ENCODE data around the gene FASTKD2. TPM values are rescaled to one million over a fixed set of nuclear protein-coding genes. Genes with fewer than 3 reads are reported as not detected.

FASTKD2 gene
- polyA plus RNA-seq, 3 donors, result 10.2 to 12.7 (median 11.3) TPM

GRCh38 chr2:206728277-206729199 is 36.9 kb upstream of the FASTKD2 start:
- peaks cover 0 to 6% (median 3%) of the 10 kb centered on the region in 3 donors for H3K27me3 Mint-ChIP-seq (ENCODE audit: low read depth in 3 of 3)

GRCh38 chr2:206733341-206733740 is 32.1 kb upstream of the FASTKD2 start:
- H3K9me3 ChIP-seq (replicated peaks in 1 of 2; ENCODE audit: control insufficient read depth in 1 of 2, insufficient read depth in 1 of 2, low read length in 2 of 2), result no peaks in the 10 kb centered on the region
- no peak overlapping the region for H3K4me3 ChIP-seq (replicated peaks in 1 of 3; ENCODE audit: low read depth in 2 of 3, low read length in 3 of 3)
- Mint-ChIP-seq H3K36me3 (no peaks in the 10 kb centered on the region), H3K4me3 (no peak overlapping the region), H3K27me3 (ENCODE audit: low read depth in 3 of 3) (peaks cover 0 to 4% (median 2%) of the 10 kb centered on the region in 3 donors), H3K9me3 (peaks cover 0 to 3% (median 0%) of the 10 kb centered on the region in 7 donors), H3K27ac (no peak overlapping the region), H3K4me1 (no peaks in the 10 kb centered on the region)
- intact Hi-C loops (cut with micrococcal nuclease), result no loop called here
- H3K27me3 ChIP-seq (ENCODE audit: control insufficient read depth in 2 of 2, insufficient read depth in 2 of 2, low read length in 2 of 2), result no peaks in the 10 kb centered on the region
- H3K4me2 ChIP-seq (replicated peaks; ENCODE audit: extremely low read depth, low read length, poor library complexity, severe bottlenecking), result no peak overlapping the region
- no peak overlapping the region for H2AFZ ChIP-seq (ENCODE audit: insufficient read depth, low read depth, low read length, poor library complexity, severe bottlenecking)
- no peaks in the 10 kb centered on the region for H3K79me2 ChIP-seq (ENCODE audit: insufficient read depth, low read length)
- no peaks in the 10 kb centered on the region for H3K4me1 ChIP-seq (ENCODE audit: control insufficient read depth in 1 of 2, insufficient read depth in 2 of 2, low read length in 2 of 2)
- 78% methylated on average over 1 of the region's 2 CpGs for WGBS (ENCODE audit: insufficient coverage)
- H4K20me1 ChIP-seq (ENCODE audit: insufficient read depth, low read length), result no peaks in the 10 kb centered on the region
- no peaks in the 10 kb centered on the region for H3K36me3 ChIP-seq (replicated peaks in 1 of 2; ENCODE audit: control insufficient read depth in 1 of 2, insufficient read depth in 2 of 2, low read length in 2 of 2)
- no peak for TF ChIP-seq CTCF (IDR thresholded peaks at IDR 0.05)
- no peak overlapping the region for H3K9ac ChIP-seq (ENCODE audit: insufficient read depth, low read length, poor library complexity, severe bottlenecking)
- no peak overlapping the region for H3K27ac ChIP-seq (ENCODE audit: low read depth in 1 of 2, low read length in 2 of 2)
- DNase-seq, result no peak

More at GRCh38 chr2:206728277-206729199, 36.9 kb upstream of the FASTKD2 start:
- H4K20me1 ChIP-seq (ENCODE audit: insufficient read depth, low read length), result no peaks in the 10 kb centered on the region
- H2AFZ ChIP-seq (ENCODE audit: insufficient read depth, low read depth, low read length, poor library complexity, severe bottlenecking), result no peak overlapping the region
- Mint-ChIP-seq H3K36me3 (no peaks in the 10 kb centered on the region), H3K4me1 (no peaks in the 10 kb centered on the region), H3K4me3 (no peak overlapping the region), H3K27ac (no peak overlapping the region), H3K9me3 (peaks cover 0 to 3% (median 0%) of the 10 kb centered on the region in 7 donors)
- no peaks in the 10 kb centered on the region for H3K36me3 ChIP-seq (replicated peaks in 1 of 2; ENCODE audit: control insufficient read depth in 1 of 2, insufficient read depth in 2 of 2, low read length in 2 of 2)
- no peak for TF ChIP-seq CTCF (IDR thresholded peaks at IDR 0.05)
- no peak overlapping the region for H3K27ac ChIP-seq (ENCODE audit: low read depth in 1 of 2, low read length in 2 of 2)
- no peak overlapping the region for H3K9ac ChIP-seq (ENCODE audit: insufficient read depth, low read length, poor library complexity, severe bottlenecking)
- no peaks in the 10 kb centered on the region for H3K27me3 ChIP-seq (ENCODE audit: control insufficient read depth in 2 of 2, insufficient read depth in 2 of 2, low read length in 2 of 2)
- no peak overlapping the region for H3K4me3 ChIP-seq (replicated peaks in 1 of 3; ENCODE audit: low read depth in 2 of 3, low read length in 3 of 3)
- no peak for DNase-seq
- H3K4me2 ChIP-seq (replicated peaks; ENCODE audit: extremely low read depth, low read length, poor library complexity, severe bottlenecking), result no peak overlapping the region
- intact Hi-C loops (cut with micrococcal nuclease), result no loop called here
- H3K79me2 ChIP-seq (ENCODE audit: insufficient read depth, low read length), result no peaks in the 10 kb centered on the region
- 87% methylated on average over 3 of the region's 7 CpGs for WGBS (ENCODE audit: insufficient coverage)
- no peaks in the 10 kb centered on the region for H3K4me1 ChIP-seq (ENCODE audit: control insufficient read depth in 1 of 2, insufficient read depth in 2 of 2, low read length in 2 of 2)
- no peaks in the 10 kb centered on the region for H3K9me3 ChIP-seq (replicated peaks in 1 of 2; ENCODE audit: control insufficient read depth in 1 of 2, insufficient read depth in 1 of 2, low read length in 2 of 2)

Data from CD14-positive monocyte (primary cell).